Stimulated activated CD4-positive, alpha-beta T cell treated with anti-CD3 and anti-CD28 coated beads, Interleukin-12 subunit alpha, Interleukin-12 subunit beta, amount 100 ng/mL, for 48 hours (primary cell): ENCODE data around the gene DDX54.
"Not testable (repeated sequence)": the region's sequence is repeated elsewhere in the genome, so short reads cannot be mapped to it uniquely, and the experiment has no call there.

Experiments
- DNase-seq, 3 donors: peaks; one replicate each; pipeline ENCODE4 v3.0.0-alpha.2; 2020; ENCODE audit warnings: low read depth in 2 of 3, low spot score in 1 of 3

DDX54 gene

GRCh38 chr12:113143959-113144358, 41.3 kb downstream of the DDX54 start:
- no peak for DNase-seq

- no peak for DNase-seq
Measured at GRCh38 chr12:113142886-113143332, 42.4 kb downstream of the DDX54 start.

GRCh38 chr12:113142173-113142885, 42.9 kb downstream of the DDX54 start:
- no peak for DNase-seq

GRCh38 chr12:113141716-113142115, 43.6 kb downstream of the DDX54 start:
- DNase-seq, result not testable (repeated sequence)

- no peak for DNase-seq
Measured at GRCh38 chr12:113140706-113141105, 44.6 kb downstream of the DDX54 start.

GRCh38 chr12:113138826-113139225, 46.5 kb downstream of the DDX54 start:
- DNase-seq, result no peak

- no peak for DNase-seq
Measured at GRCh38 chr12:113137861-113138783, 47.2 kb downstream of the DDX54 start.

GRCh38 chr12:113136990-113137511, 48.2 kb downstream of the DDX54 start:
- DNase-seq, result no peak

GRCh38 chr12:113136128-113136989, 48.9 kb downstream of the DDX54 start:
- peak; percentile 41 to 64 (median 62) for DNase-seq

- peak; percentile 72 to 83 (median 78) for DNase-seq
Measured at GRCh38 chr12:113135178-113136127, 49.8 kb downstream of the DDX54 start, which contains the start of gene RASAL1. Gene RASAL1 (minus strand): TSS chr12:113135761. CDS start chr12:113135462, 299 bp downstream.

- DNase-seq, result no peak
Measured at GRCh38 chr12:113134521-113134951, 50.7 kb downstream of the DDX54 start.

GRCh38 chr12:113134071-113134470, 51.2 kb downstream of the DDX54 start:
- DNase-seq, result no peak

- no peak for DNase-seq
Measured at GRCh38 chr12:113133666-113134065, 51.6 kb downstream of the DDX54 start.

GRCh38 chr12:113133036-113133435, 52.2 kb downstream of the DDX54 start:
- DNase-seq, result no peak

- DNase-seq, result no peak
Measured at GRCh38 chr12:113131556-113131955, 53.7 kb downstream of the DDX54 start.

- no peak for DNase-seq
Measured at GRCh38 chr12:113130457-113131135, 54.7 kb downstream of the DDX54 start.

- no peak for DNase-seq
Measured at GRCh38 chr12:113129664-113130456, 55.4 kb downstream of the DDX54 start.
